ENCODE data around the gene PLPP3. TPM values are rescaled to one million over a fixed set of nuclear protein-coding genes. Genes with fewer than 3 reads are reported as not detected.

The PLPP3 gene
- total and polyA plus RNA-seq, 2 of the 8 experiments (the other 6 are each of a cell fraction or from before 2014, with no cell fraction given), result 33.2 to 42.0 TPM

DNA sequence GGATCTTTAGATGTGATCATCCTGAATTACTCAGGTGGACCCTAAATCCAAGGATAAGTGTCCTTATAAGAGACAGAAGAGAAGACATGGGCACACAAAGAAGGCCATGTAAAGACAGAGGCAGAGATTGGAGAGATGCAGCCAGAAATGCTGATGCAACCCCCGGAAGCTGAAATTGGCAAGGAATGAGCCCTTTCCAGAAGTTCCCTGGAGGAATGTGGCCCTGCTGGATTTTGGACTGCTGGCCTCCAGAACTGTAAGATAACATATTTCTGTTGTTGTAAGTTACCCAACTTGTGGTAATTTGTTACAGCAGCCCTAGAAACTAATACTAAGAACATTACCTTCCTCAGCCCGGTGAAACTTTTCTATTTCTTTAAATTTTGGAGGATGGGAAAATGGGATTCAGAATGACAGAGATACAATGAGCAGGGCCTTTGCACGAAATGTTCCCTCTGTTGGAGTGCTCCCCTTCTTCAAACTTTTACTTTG lies 11.2 kb upstream of the PLPP3 start:
- H2BK15ac ChIP-seq (ENCODE audit: low read length), result no peak overlapping the region
- H3K14ac ChIP-seq (ENCODE audit: insufficient read length), result no peak overlapping the region
- H3K23ac ChIP-seq (ENCODE audit: insufficient read length), result no peak overlapping the region
- no peaks in the 10 kb centered on the region for H3K23me2 ChIP-seq (ENCODE audit: low read depth, low read length)
- no peaks in the 10 kb centered on the region for H3K36me3 ChIP-seq (ENCODE audit: control insufficient read depth in 2 of 4, insufficient read depth in 4 of 4, low read length in 3 of 4)
- H3K56ac ChIP-seq (replicated peaks; ENCODE audit: insufficient read length, low read depth, low read length), result no peak overlapping the region
- no peak for DNase-seq (ENCODE audit: low read depth in 1 of 2, low spot score in 2 of 2)
- 89% methylated on average over 3 of the region's 3 CpGs; no CpG with 5 or more reads in 1 of the 2 experiments for WGBS, 2 experiments (ENCODE audit: extremely low coverage in 1 of 2, insufficient coverage in 1 of 2, insufficient read length in 1 of 2, insufficient replicate concordance in 2 of 2, low coverage in 1 of 2, low lambda C conversion rate in 2 of 2, missing lambda C conversion rate in 1 of 2)
- H3K4me3 ChIP-seq (ENCODE audit: extremely low read depth in 1 of 4, insufficient read depth in 2 of 4, low read depth in 3 of 4, low read length in 4 of 4), result no peak overlapping the region
- H4K8ac ChIP-seq (ENCODE audit: extremely low read depth, insufficient read depth, low read length), result no peak overlapping the region
- no peak overlapping the region for H3K9ac ChIP-seq (replicated peaks in 1 of 4; ENCODE audit: extremely low read depth in 1 of 4, low read depth in 3 of 4, low read length in 3 of 4)
- H2AFZ ChIP-seq (ENCODE audit: low read length), result no peak overlapping the region
- H2AK5ac ChIP-seq (ENCODE audit: low read depth, low read length), result no peak overlapping the region
- H4K20me1 ChIP-seq (replicated peaks in 1 of 2; ENCODE audit: control insufficient read depth in 1 of 2, insufficient read depth in 2 of 2, low read length in 2 of 2), result no peaks in the 10 kb centered on the region
- H3K27ac ChIP-seq (ENCODE audit: low read depth, low read length), result no peak overlapping the region
- ChIA-PET CTCF (ENCODE audit: partially characterized antibody) (interaction anchor here (0.6 to 1.1 kb wide), 2 partner anchors 55 to 513 kb away, joined by 3 to 4 read pairs; no protein-coding TSS in a partner anchor), POLR2A (ENCODE audit: partially characterized antibody) (interaction anchor here (1.0 kb wide), 1 partner anchor 55 kb away, joined by 5 read pairs; no protein-coding TSS in a partner anchor)
- H2BK20ac ChIP-seq (ENCODE audit: low read length), result no peak overlapping the region
- H2BK12ac ChIP-seq (ENCODE audit: low read depth, low read length), result no peak overlapping the region
- no peaks in the 10 kb centered on the region for H3K79me2 ChIP-seq (ENCODE audit: control insufficient read depth in 1 of 2, insufficient read depth in 2 of 2, low read length in 2 of 2)
- no peak overlapping the region for H3K4me2 ChIP-seq (ENCODE audit: insufficient read depth in 1 of 2, low read depth in 2 of 2, low read length in 2 of 2)
- H3K4me1 ChIP-seq (replicated peaks in 1 of 4; ENCODE audit: control insufficient read depth in 3 of 4, insufficient read depth in 4 of 4, low read length in 3 of 4), result no peaks in the 10 kb centered on the region
- no peaks in the 10 kb centered on the region for H3K27me3 ChIP-seq (replicated peaks in 1 of 4; ENCODE audit: control insufficient read depth in 3 of 4, extremely low read depth in 1 of 4, insufficient read depth in 3 of 4, low read length in 3 of 4)
- H3K9me3 ChIP-seq (ENCODE audit: insufficient read depth in 2 of 2, low read depth in 1 of 2, low read length in 1 of 2), result no peaks in the 10 kb centered on the region
- H3K4ac ChIP-seq (replicated peaks; ENCODE audit: insufficient read length, low read depth, low read length), result no peak overlapping the region
- H3K79me1 ChIP-seq (ENCODE audit: low read depth, low read length), result no peaks in the 10 kb centered on the region
- no peak overlapping the region for H2BK120ac ChIP-seq (replicated peaks; ENCODE audit: low read depth, low read length)
- H3K18ac ChIP-seq (ENCODE audit: extremely low read depth, low read length), result no peak overlapping the region
- no peak overlapping the region for H2BK5ac ChIP-seq (ENCODE audit: low read depth, low read length)
- FAIRE-seq, result no peak
- no peak overlapping the region for H4K5ac ChIP-seq (ENCODE audit: insufficient read length, low read depth, low read length)
- H4K91ac ChIP-seq (replicated peaks; ENCODE audit: insufficient read length, low read length), result no peak overlapping the region
- TF ChIP-seq HDAC2 (IDR thresholded peaks at IDR 0.05; ENCODE audit: borderline replicate concordance in 1 of 2, low read depth in 2 of 2, low read length in 2 of 2), result no peak
- TF ChIP-seq, protein P1, sequence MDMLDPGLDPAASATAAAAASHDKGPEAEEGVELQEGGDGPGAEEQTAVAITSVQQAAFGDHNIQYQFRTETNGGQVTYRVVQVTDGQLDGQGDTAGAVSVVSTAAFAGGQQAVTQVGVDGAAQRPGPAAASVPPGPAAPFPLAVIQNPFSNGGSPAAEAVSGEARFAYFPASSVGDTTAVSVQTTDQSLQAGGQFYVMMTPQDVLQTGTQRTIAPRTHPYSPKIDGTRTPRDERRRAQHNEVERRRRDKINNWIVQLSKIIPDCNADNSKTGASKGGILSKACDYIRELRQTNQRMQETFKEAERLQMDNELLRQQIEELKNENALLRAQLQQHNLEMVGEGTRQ (IDR thresholded peaks at IDR 0.05; ENCODE audit: low read length), result no peak
- TF ChIP-seq EP300 (IDR thresholded peaks at IDR 0.05; ENCODE audit: borderline replicate concordance in 1 of 2, low read depth in 2 of 2, low read length in 2 of 2), result no peak
- TF ChIP-seq, protein P2, sequence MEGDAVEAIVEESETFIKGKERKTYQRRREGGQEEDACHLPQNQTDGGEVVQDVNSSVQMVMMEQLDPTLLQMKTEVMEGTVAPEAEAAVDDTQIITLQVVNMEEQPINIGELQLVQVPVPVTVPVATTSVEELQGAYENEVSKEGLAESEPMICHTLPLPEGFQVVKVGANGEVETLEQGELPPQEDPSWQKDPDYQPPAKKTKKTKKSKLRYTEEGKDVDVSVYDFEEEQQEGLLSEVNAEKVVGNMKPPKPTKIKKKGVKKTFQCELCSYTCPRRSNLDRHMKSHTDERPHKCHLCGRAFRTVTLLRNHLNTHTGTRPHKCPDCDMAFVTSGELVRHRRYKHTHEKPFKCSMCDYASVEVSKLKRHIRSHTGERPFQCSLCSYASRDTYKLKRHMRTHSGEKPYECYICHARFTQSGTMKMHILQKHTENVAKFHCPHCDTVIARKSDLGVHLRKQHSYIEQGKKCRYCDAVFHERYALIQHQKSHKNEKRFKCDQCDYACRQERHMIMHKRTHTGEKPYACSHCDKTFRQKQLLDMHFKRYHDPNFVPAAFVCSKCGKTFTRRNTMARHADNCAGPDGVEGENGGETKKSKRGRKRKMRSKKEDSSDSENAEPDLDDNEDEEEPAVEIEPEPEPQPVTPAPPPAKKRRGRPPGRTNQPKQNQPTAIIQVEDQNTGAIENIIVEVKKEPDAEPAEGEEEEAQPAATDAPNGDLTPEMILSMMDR (IDR thresholded peaks at IDR 0.05; ENCODE audit: control extremely low read depth in 1 of 3, insufficient read depth in 1 of 3, low read depth in 1 of 3, low read length in 3 of 3), result no peak
- no peak for TF ChIP-seq CBX8 (IDR thresholded peaks at IDR 0.05; ENCODE audit: borderline replicate concordance, low read depth, low read length)
- TF ChIP-seq RAD21 (IDR thresholded peaks at IDR 0.05 in 1 of 2, conservative IDR thresholded peaks at IDR 0.05 in 1 of 2; ENCODE audit: low read depth in 2 of 2, low read length in 2 of 2), result no peak
- no peak for TF ChIP-seq NANOG (IDR thresholded peaks at IDR 0.05; ENCODE audit: insufficient read depth, low read depth, low read length, poor library complexity, severe bottlenecking)
- no peak for TF ChIP-seq TBP (IDR thresholded peaks at IDR 0.05; ENCODE audit: low read depth, low read length)

Measured in H1 (cell line).